ENCODE results near the gene HIP1R. TPM values are rescaled to one million over a fixed set of nuclear protein-coding genes. Genes with fewer than 3 reads are reported as not detected.

The HIP1R gene
- total and polyA plus RNA-seq, 2 of the 13 experiments (the other 11 are each of a cell fraction or from before 2014, with no cell fraction given) = 18.4 to 25.5 TPM

GRCh38 chr12:122847921-122848421, 12.7 kb downstream of the HIP1R start:
- ATAC-seq (no peak), DNase-seq (ENCODE audit: low spot score) (no peak), FAIRE-seq (no peak)
- ChIA-PET POLR2A (no interaction called here), CTCF (ENCODE audit: low intra/inter-chr PET ratio, low total read pairs) (no interaction called here)
- no TSS peak for BruUV-seq (replicated peaks)
- 0 out of 5 replicates have a peak, but pooled peaks cover 0 to 9% of the 10 kb centered on the region in 2 experiments for H3K36me3 ChIP-seq (replicated peaks in 1 of 2; ENCODE audit: control insufficient read depth in 1 of 2, insufficient read depth in 2 of 2, low read length in 2 of 2)
- no peak overlapping the region for H3K4me3 ChIP-seq (replicated peaks in 1 of 3; ENCODE audit: insufficient read depth in 1 of 3, low read depth in 2 of 3, low read length in 3 of 3)
- H3K79me2 ChIP-seq (ENCODE audit: insufficient read depth, low read length) = peaks cover 10% of the 10 kb centered on the region
- no peak overlapping the region for H2AFZ ChIP-seq (ENCODE audit: low read length)
- intact Hi-C loops (cut with micrococcal nuclease; ENCODE audit: unreplicated experiment) (no loop called here), in situ Hi-C loops (cut with HindIII; ENCODE audit: extremely low pct_ligation_motif_present, low pct_unique_long_range_greater_than_20kb) (no loop called here)
- no peak overlapping the region for H3K27ac ChIP-seq (ENCODE audit: extremely low read length, insufficient read depth, low read length)
- H3K27me3 ChIP-seq (ENCODE audit: control insufficient read depth in 1 of 2, insufficient read depth in 2 of 2, low read length in 2 of 2) = no peaks in the 10 kb centered on the region
- WGBS (ENCODE audit: low lambda C conversion rate) = 92% methylated on average over 6 of the region's 16 CpGs
- no peaks in the 10 kb centered on the region for H3K9me3 ChIP-seq (ENCODE audit: low read length)
- no peak overlapping the region for H3K9ac ChIP-seq (ENCODE audit: insufficient read depth, low read depth, low read length)
- peaks cover 2% of the 10 kb centered on the region; the same call in 1 of the 2 replicates for H4K20me1 ChIP-seq (ENCODE audit: insufficient read depth, low read length)
- peaks cover 19% of the 10 kb centered on the region for H3K4me1 ChIP-seq (ENCODE audit: insufficient read depth, low read length)
- H3K4me2 ChIP-seq (ENCODE audit: low read depth, low read length) = no peak overlapping the region
- TF ChIP-seq ZBTB34 (CRISPR knock-in tag; IDR thresholded peaks at IDR 0.05) (no peak), BCLAF1 (IDR thresholded peaks at IDR 0.05) (no peak), PAXIP1 (CRISPR knock-in tag; conservative IDR thresholded peaks at IDR 0.05) (no peak), SMYD3 (CRISPR knock-in tag; IDR thresholded peaks at IDR 0.05) (no peak), ZBTB26 (CRISPR knock-in tag; IDR thresholded peaks at IDR 0.05; ENCODE audit: borderline replicate concordance) (no peak), HNRNPH1 (optimal IDR thresholded peaks at IDR 0.05; ENCODE audit: low read depth, low read length) (no peak), TEF (CRISPR knock-in tag; IDR thresholded peaks at IDR 0.05) (no peak), REPIN1 (CRISPR knock-in tag; IDR thresholded peaks at IDR 0.05; ENCODE audit: borderline replicate concordance, low read depth) (no peak), KDM6A (CRISPR knock-in tag; IDR thresholded peaks at IDR 0.05; ENCODE audit: low read depth) (no peak), ZNF136 (CRISPR knock-in tag; IDR thresholded peaks at IDR 0.05; ENCODE audit: low read depth) (no peak), BRD4 (CRISPR knock-in tag; IDR thresholded peaks at IDR 0.05) (no peak), MAF1 (CRISPR knock-in tag; IDR thresholded peaks at IDR 0.05; ENCODE audit: borderline replicate concordance) (no peak), ZNF564 (CRISPR knock-in tag; IDR thresholded peaks at IDR 0.05) (no peak)

All from HepG2 (cell line).